Measurements from ENCODE around the gene KATNA1. TPM values are rescaled to one million over a fixed set of nuclear protein-coding genes. Genes with fewer than 3 reads are reported as not detected.

Gene KATNA1
- total and polyA plus RNA-seq, 3 donors from 2014 or later: 46.6 to 81.5 (median 49.4) TPM

GRCh38 chr6:149628875-149629510 is 19.5 kb downstream of the KATNA1 start:
- Histone ChIP-seq H3K4me3 (no peak overlapping the region), H3K9me3 (no peaks in the 10 kb centered on the region), H3K4me1 (no peaks in the 10 kb centered on the region), H3K27me3 (no peaks in the 10 kb centered on the region), H3K36me3 (ENCODE audit: low read depth, missing control alignments) (no peaks in the 10 kb centered on the region), H3K27ac (no peak overlapping the region)
- intact Hi-C loops (cut with DNase I; ENCODE audit: low total_unique reads): no loop called here
- DNase-seq: no peak
- WGBS, 2 donors: 87 to 90% methylated on average over 4 of the region's 4 CpGs
- no peak for TF ChIP-seq CTCF (IDR thresholded peaks at IDR 0.05)
- no peak for TF ChIP-seq POLR2A (IDR thresholded peaks at IDR 0.05)

- Histone ChIP-seq H3K9me3 (no peaks in the 10 kb centered on the region), H3K4me1 (no peaks in the 10 kb centered on the region), H3K27ac (no peak overlapping the region), H3K4me3 (no peak overlapping the region), H3K27me3 (no peaks in the 10 kb centered on the region), H3K36me3 (ENCODE audit: low read depth, missing control alignments) (no peaks in the 10 kb centered on the region)
- TF ChIP-seq CTCF (IDR thresholded peaks at IDR 0.05) (no peak), POLR2A (IDR thresholded peaks at IDR 0.05) (no peak)
- intact Hi-C loops (cut with DNase I; ENCODE audit: low total_unique reads): no loop called here
- no peak for DNase-seq
Measured at GRCh38 chr6:149627672-149628071, 20.8 kb downstream of the KATNA1 start.

GRCh38 chr6:149615805-149616204 is 32.7 kb downstream of the KATNA1 start:
- DNase-seq: no peak
- no peaks in the 10 kb centered on the region for H3K9me3 ChIP-seq
- TF ChIP-seq CTCF (IDR thresholded peaks at IDR 0.05): no peak
- no peak for TF ChIP-seq POLR2A (IDR thresholded peaks at IDR 0.05)
- no peak overlapping the region for H3K27ac ChIP-seq
- peaks cover 3% of the 10 kb centered on the region for H3K4me1 ChIP-seq
- 79 to 80% methylated on average over 5 of the region's 5 CpGs for WGBS, 2 donors
- H3K36me3 ChIP-seq (ENCODE audit: low read depth, missing control alignments): no peaks in the 10 kb centered on the region
- H3K27me3 ChIP-seq: no peaks in the 10 kb centered on the region
- no peak overlapping the region for H3K4me3 ChIP-seq
- intact Hi-C loops (cut with DNase I; ENCODE audit: low total_unique reads): no loop called here

- TF ChIP-seq CTCF (IDR thresholded peaks at IDR 0.05) (no peak), POLR2A (IDR thresholded peaks at IDR 0.05) (no peak)
- intact Hi-C loops (cut with DNase I; ENCODE audit: low total_unique reads): no loop called here
- DNase-seq: no peak
- no peaks in the 10 kb centered on the region for H3K36me3 ChIP-seq (ENCODE audit: low read depth, missing control alignments)
- no peaks in the 10 kb centered on the region for H3K9me3 ChIP-seq
- no peak overlapping the region for H3K27ac ChIP-seq
- H3K27me3 ChIP-seq: no peaks in the 10 kb centered on the region
- H3K4me1 ChIP-seq: peaks cover 11% of the 10 kb centered on the region
- no peak overlapping the region for H3K4me3 ChIP-seq
- 86 to 92% methylated on average over 4 of the region's 4 CpGs for WGBS, 2 donors
Measured at GRCh38 chr6:149614337-149614736, 34.2 kb downstream of the KATNA1 start.

GRCh38 chr6:149608381-149608982 is 40.0 kb downstream of the KATNA1 start:
- Histone ChIP-seq H3K4me3 (no peak overlapping the region), H3K4me1 (peaks cover 11% of the 10 kb centered on the region), H3K27me3 (no peaks in the 10 kb centered on the region), H3K36me3 (ENCODE audit: low read depth, missing control alignments) (no peaks in the 10 kb centered on the region), H3K9me3 (no peaks in the 10 kb centered on the region), H3K27ac (no peak overlapping the region)
- WGBS, 2 donors: 93 to 96% methylated on average over 7 of the region's 7 CpGs
- TF ChIP-seq CTCF (IDR thresholded peaks at IDR 0.05): no peak
- no peak for TF ChIP-seq POLR2A (IDR thresholded peaks at IDR 0.05)
- no peak for DNase-seq
- intact Hi-C loops (cut with DNase I; ENCODE audit: low total_unique reads): no loop called here

Data from testis (tissue), 3 donors.